Activated T-cell treated with anti-CD3 and anti-CD28 coated beads, Interleukin-2, amount 50 U/mL, for 72 hours (primary cell): ENCODE results near the gene ELL3. TPM values are rescaled to one million over a fixed set of nuclear protein-coding genes. Genes with fewer than 3 reads are reported as not detected.
"Not testable (repeated sequence)": the region's sequence is repeated elsewhere in the genome, so short reads cannot be mapped to it uniquely, and the experiment has no call there.

Experiments
- ATAC-seq, 2 donors: fragments of 150-1000 bp; cut with Tn5 transposase; replicated peaks in 1 of 2; 2 replicates each; pipeline ENCODE4 v1.10.0; 2021; ENCODE audit warnings: moderate library complexity in 2 of 2, mild to moderate bottlenecking in 1 of 2
- DNase-seq, 2 donors: peaks; one replicate each; pipeline ENCODE4 v3.0.0; 2021 to 2022; ENCODE audit warnings: mixed read lengths in 1 of 2
- H3K27ac Mint-ChIP-seq: one replicate; pipeline ENCODE4 v1.8.0; 2022; ENCODE audit warnings: mild to moderate bottlenecking, moderate library complexity, mixed read lengths
- H3K27me3 Mint-ChIP-seq: one replicate; pipeline ENCODE4 v1.8.0; 2022; ENCODE audit warnings: low read depth, mixed read lengths
- H3K36me3 Mint-ChIP-seq, 2 donors: one replicate each; pipeline ENCODE4 v1.8.0; 2022; ENCODE audit warnings: mixed read lengths in 2 of 2, mild to moderate bottlenecking in 1 of 2; ENCODE audit not compliant: insufficient read depth in 2 of 2
- H3K4me1 Mint-ChIP-seq: one replicate; pipeline ENCODE4 v1.8.0; 2022; ENCODE audit warnings: low read depth, mixed read lengths
- H3K4me3 Mint-ChIP-seq, 2 donors: one replicate each; pipeline ENCODE4 v1.8.0; 2022; ENCODE audit warnings: mild to moderate bottlenecking in 2 of 2, mixed read lengths in 2 of 2, moderate library complexity in 2 of 2
- H3K9me3 Mint-ChIP-seq, 2 donors: one replicate each; pipeline ENCODE4 v1.8.0; 2022; ENCODE audit warnings: mixed read lengths in 2 of 2
- total RNA-seq, 2 donors: library from RNA; stranded (reverse); gene quantifications; one replicate each; pipeline ENCODE4 v1.2.3, GENCODE V29; 2022

The ELL3 gene
- total RNA-seq, 2 donors from 2014 or later: 2.2 to 4.3 TPM

GRCh38 chr15:43735416-43735815, 41.4 kb downstream of the ELL3 start:
- H3K27me3 Mint-ChIP-seq: peaks cover 9% of the 10 kb centered on the region
- H3K4me3 Mint-ChIP-seq: no peak overlapping the region
- H3K9me3 Mint-ChIP-seq: no peaks in the 10 kb centered on the region
- H3K36me3 Mint-ChIP-seq: no peaks in the 10 kb centered on the region
- H3K27ac Mint-ChIP-seq: no peak overlapping the region
- H3K4me1 Mint-ChIP-seq: peaks cover 10% of the 10 kb centered on the region
- no peak for DNase-seq
- ATAC-seq: no peak

GRCh38 chr15:43728053-43728725, 48.6 kb downstream of the ELL3 start:
- DNase-seq, ATAC-seq, H3K9me3 Mint-ChIP-seq, H3K36me3 Mint-ChIP-seq, H3K4me1 Mint-ChIP-seq, H3K27me3 Mint-ChIP-seq, H3K4me3 Mint-ChIP-seq, H3K27ac Mint-ChIP-seq: not testable (repeated sequence)

GRCh38 chr15:43726306-43726705, 50.5 kb downstream of the ELL3 start:
- not testable (repeated sequence) for H3K27me3 Mint-ChIP-seq, ATAC-seq, H3K4me3 Mint-ChIP-seq, H3K27ac Mint-ChIP-seq, H3K9me3 Mint-ChIP-seq, H3K36me3 Mint-ChIP-seq, H3K4me1 Mint-ChIP-seq, DNase-seq

GRCh38 chr15:43723151-43723550, 53.6 kb downstream of the ELL3 start:
- H3K9me3 Mint-ChIP-seq: no peaks in the 10 kb centered on the region
- H3K4me1 Mint-ChIP-seq: no peaks in the 10 kb centered on the region
- H3K27me3 Mint-ChIP-seq: no peaks in the 10 kb centered on the region
- no peak overlapping the region for H3K27ac Mint-ChIP-seq
- H3K4me3 Mint-ChIP-seq: no peak overlapping the region
- H3K36me3 Mint-ChIP-seq: no peaks in the 10 kb centered on the region
- ATAC-seq: no peak
- DNase-seq: no peak

Other genes with a start within 250 kb of the ELL3 start
- 10 to 100 TPM; 38.5 to 50.0 TPM for gene PPIP5K1, start 186.8 kb downstream of the ELL3 start, total RNA-seq
- not detected for gene CKMT1B, start 182.9 kb downstream of the ELL3 start, total RNA-seq
- gene STRC, start 158.2 kb downstream of the ELL3 start, total RNA-seq: 1 to 10 TPM; 1.1 to 3.3 TPM
- 1 to 10 TPM; 4.5 to 6.9 TPM for gene CATSPER2, start 128.1 kb downstream of the ELL3 start, total RNA-seq
- gene CKMT1A, start 83.1 kb downstream of the ELL3 start, total RNA-seq: 1 to 10 TPM in 1 of 2 donors, not detected in 1; 1.0 TPM
- gene PDIA3, start 30.5 kb downstream of the ELL3 start, total RNA-seq: 100 to 1,000 TPM; 193 to 244 TPM
- gene SERF2, start 15.4 kb upstream of the ELL3 start, total RNA-seq: 100 to 1,000 TPM; 445 to 520 TPM
- gene SERINC4, start 23.3 kb upstream of the ELL3 start, total RNA-seq: under 1 TPM; 0.14 to 0.23 TPM
- gene HYPK, start 23.6 kb upstream of the ELL3 start, total RNA-seq: 10 to 100 TPM; 10.3 to 15.2 TPM
- 10 to 100 TPM; 34.1 to 34.5 TPM for gene MFAP1, start 47.7 kb upstream of the ELL3 start, total RNA-seq
- gene WDR76, start 50.0 kb upstream of the ELL3 start, total RNA-seq: 100 to 1,000 TPM in 1 of 2 donors, 10 to 100 TPM in 1; 76.3 to 108 TPM